Lung (tissue), 12 donors: ENCODE results near the gene KIFAP3. TPM values are rescaled to one million over a fixed set of nuclear protein-coding genes. Genes with fewer than 3 reads are reported as not detected.

Source experiments
- ATAC-seq: fragments of 200-7000 bp; cut with Tn5 transposase; one replicate; pipeline ENCODE4 v1.9.1; 2020; ENCODE audit warnings: moderate number of reproducible peaks; ENCODE audit not compliant: insufficient read depth, low FRiP score
- DNase-seq, 3 donors: peaks; one replicate each; pipeline ENCODE4 v3.0.0-alpha.2; 2013 to 2017
- H3K27ac ChIP-seq, 2 donors: one replicate each; pipeline ENCODE4 v1.5.1; 2013; ENCODE audit warnings: mild to moderate bottlenecking in 2 of 2, moderate library complexity in 2 of 2, control low read depth in 1 of 2, inconsistent platforms in 1 of 2, low read depth in 1 of 2, low read length in 1 of 2
- H3K27me3 ChIP-seq, 3 donors: one replicate each; pipeline ENCODE4 v1.5.1; 2013; ENCODE audit warnings: low read length in 2 of 3; ENCODE audit not compliant: control insufficient read depth in 3 of 3, insufficient read depth in 3 of 3
- H3K36me3 ChIP-seq, 4 donors: one replicate each; pipeline ENCODE4 v1.5.1; 2013; ENCODE audit warnings: low read length in 4 of 4, mild to moderate bottlenecking in 1 of 4, moderate library complexity in 1 of 4; ENCODE audit not compliant: control insufficient read depth in 4 of 4, insufficient read depth in 4 of 4
- H3K4me1 ChIP-seq, 5 donors: one replicate each; pipeline ENCODE4 v1.5.1; 2013; ENCODE audit warnings: low read length in 5 of 5, mild to moderate bottlenecking in 2 of 5, moderate library complexity in 1 of 5; ENCODE audit not compliant: control insufficient read depth in 5 of 5, insufficient read depth in 5 of 5
- H3K4me3 ChIP-seq: one replicate; pipeline ENCODE4 v1.5.1; 2013; ENCODE audit warnings: mild to moderate bottlenecking, control low read depth, moderate library complexity
- H3K9ac ChIP-seq, 2 donors: one replicate each; pipeline ENCODE4 v1.5.1; 2013; ENCODE audit warnings: low read length in 2 of 2, control low read depth in 1 of 2; ENCODE audit not compliant: insufficient read depth in 1 of 2
- H3K9me3 ChIP-seq, 4 donors: one replicate each; pipeline ENCODE4 v1.5.1; 2013; ENCODE audit warnings: low read length in 3 of 4, mild to moderate bottlenecking in 1 of 4, moderate library complexity in 1 of 4; ENCODE audit not compliant: control insufficient read depth in 4 of 4, insufficient read depth in 3 of 4
- CTCF ChIP-seq: IDR thresholded peaks from 2 replicates; pipeline ENCODE4 v1.5.1; 2012; ENCODE audit warnings: mild to moderate bottlenecking; ENCODE audit errors: control extremely low read depth, extremely low read depth
- WGBS, 2 donors: extraction: QIAGEN DNeasy Blood & Tissue Kit; methylation state at CpG; one replicate each; pipeline ENCODE4 v1.1.7; 2013; 5-methylcytosine and 5-hydroxymethylcytosine counted together
- polyA plus RNA-seq, 2 donors: library from polyadenylated mRNA; stranded (reverse); fragments of 200-250 nt; gene quantifications; one replicate each; pipeline ENCODE4 v1.2.1, GENCODE V29; 2013
- total RNA-seq, 2 donors: library from RNA; depleted of rRNA in 1 of 2; stranded (reverse); fragments of >200 nt in 1 of 2; gene quantifications; one replicate each; pipeline ENCODE4 v1.2.1, GENCODE V29; 2014 to 2021
- donor health status: control.
- donor health status: control.
- donor health status: Bipolar disorder and iron deficiency.
- donor health status: healthy.
- donor health status: DM: yes; HTN: yes; CAD: no.

KIFAP3 gene
- total and polyA plus RNA-seq, 4 donors = 11.5 to 48.4 (median 17.3) TPM

- no peak for ATAC-seq
- TF ChIP-seq CTCF = no peak
- H3K27me3 ChIP-seq = no peaks in the 10 kb centered on the region
- no peaks in the 10 kb centered on the region for H3K9me3 ChIP-seq
- no peak overlapping the region for H3K27ac ChIP-seq
- peaks cover 0 to 18% (median 6%) of the 10 kb centered on the region in 5 donors for H3K4me1 ChIP-seq
- WGBS, 2 donors = 50 to 84% methylated on average over 2 of the region's 2 CpGs
- H3K4me3 ChIP-seq = no peak overlapping the region
- peak overlapping the region in 1 of 2 donors; percentile 26 for H3K9ac ChIP-seq
- peak in 2 of 3 donors; percentile 78 to 87 for DNase-seq
- H3K36me3 ChIP-seq = peaks cover 0 to 4% (median 1%) of the 10 kb centered on the region in 4 donors
These were observed 132.3 kb downstream of the KIFAP3 start for GRCh38 chr1:169941982-169942830.

GRCh38 chr1:169933984-169934725, 140.3 kb downstream of the KIFAP3 start:
- ATAC-seq (no peak), DNase-seq (peak in 2 of 3 donors; percentile 31 to 47)
- H3K27me3 ChIP-seq = no peaks in the 10 kb centered on the region
- H3K9ac ChIP-seq = no peak overlapping the region
- no peaks in the 10 kb centered on the region for H3K36me3 ChIP-seq
- no peak for TF ChIP-seq CTCF
- peaks cover 0 to 12% (median 6%) of the 10 kb centered on the region in 5 donors for H3K4me1 ChIP-seq
- 40 to 64% methylated on average over 7 of the region's 7 CpGs for WGBS, 2 donors
- H3K4me3 ChIP-seq = no peak overlapping the region
- H3K9me3 ChIP-seq = no peaks in the 10 kb centered on the region
- no peak overlapping the region for H3K27ac ChIP-seq

- DNase-seq = peak in 1 of 3 donors; percentile 22
- H3K36me3 ChIP-seq = no peaks in the 10 kb centered on the region
- no peak for ATAC-seq
- H3K27ac ChIP-seq = no peak overlapping the region
- no peak for TF ChIP-seq CTCF
- H3K27me3 ChIP-seq = no peaks in the 10 kb centered on the region
- H3K9me3 ChIP-seq = no peaks in the 10 kb centered on the region
- no peak overlapping the region for H3K4me3 ChIP-seq
- H3K4me1 ChIP-seq = peaks cover 0 to 12% (median 6%) of the 10 kb centered on the region in 5 donors
- WGBS, 2 donors = 93 to 97% methylated on average over 1 of the region's 1 CpG
- H3K9ac ChIP-seq = no peak overlapping the region
These were observed 142.7 kb downstream of the KIFAP3 start for GRCh38 chr1:169931795-169932231.
